Kidney epithelial cell (primary cell): ENCODE results near the gene VPS13C. TPM values are rescaled to one million over a fixed set of nuclear protein-coding genes. Genes with fewer than 3 reads are reported as not detected.

Source experiments
- DNase-seq: peaks from one replicate; pipeline ENCODE4 v3.0.0-alpha.2; 2010; ENCODE audit warnings: low read depth
- H3K27me3 ChIP-seq: 2 replicates; pipeline ENCODE4 v1.6.0; 2011; ENCODE audit warnings: low read length; ENCODE audit not compliant: control insufficient read depth, insufficient read depth
- H3K36me3 ChIP-seq: 2 replicates; pipeline ENCODE4 v1.5.1; 2011; ENCODE audit warnings: low read length; ENCODE audit not compliant: control insufficient read depth, insufficient read depth
- H3K4me3 ChIP-seq: 2 replicates; pipeline ENCODE4 v1.5.1; 2011; ENCODE audit warnings: low read depth, mild to moderate bottlenecking, control low read depth, low read length
- total RNA-seq: library from RNA; depleted of rRNA; stranded (reverse); fragments of >200 nt; gene quantifications from 2 replicates; pipeline ENCODE4 v1.2.3, GENCODE V29; 2015
- TF ChIP-seq, protein P1 (sequence below): IDR thresholded peaks from 2 replicates; pipeline ENCODE4 v1.5.1; 2011; ENCODE audit warnings: mild to moderate bottlenecking, moderate library complexity, low read length, control low read depth, inconsistent platforms; ENCODE audit not compliant: insufficient read depth, poor library complexity, severe bottlenecking

The VPS13C gene
- total RNA-seq, 1 donor from 2014 or later = 48.3 TPM

DNA sequence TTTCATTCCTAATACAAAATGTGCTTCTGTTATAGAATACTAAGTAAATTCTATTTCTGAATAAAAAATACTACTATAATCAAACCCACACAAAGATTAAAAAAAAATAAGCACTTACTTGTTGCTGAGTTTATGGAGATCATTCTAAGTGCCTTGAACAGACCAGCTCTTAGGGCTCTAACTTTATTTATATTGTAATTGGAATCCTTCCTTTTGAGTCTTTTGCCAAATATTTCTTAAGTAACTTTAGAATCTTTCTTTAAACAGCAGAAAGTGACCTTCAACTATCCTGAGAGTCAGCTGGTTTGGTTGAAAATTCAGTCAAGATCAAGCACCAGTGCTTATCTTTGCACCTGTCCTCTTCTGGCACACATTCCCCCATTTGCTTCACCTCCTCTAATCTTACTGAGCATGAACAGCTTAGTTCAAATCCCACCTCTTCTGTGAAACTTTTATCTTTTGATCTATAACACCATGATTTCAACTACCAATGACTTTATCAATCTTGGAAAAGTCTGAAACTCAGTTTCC is 149.3 kb downstream of the VPS13C start:
- DNase-seq = no peak
- TF ChIP-seq, protein P1, sequence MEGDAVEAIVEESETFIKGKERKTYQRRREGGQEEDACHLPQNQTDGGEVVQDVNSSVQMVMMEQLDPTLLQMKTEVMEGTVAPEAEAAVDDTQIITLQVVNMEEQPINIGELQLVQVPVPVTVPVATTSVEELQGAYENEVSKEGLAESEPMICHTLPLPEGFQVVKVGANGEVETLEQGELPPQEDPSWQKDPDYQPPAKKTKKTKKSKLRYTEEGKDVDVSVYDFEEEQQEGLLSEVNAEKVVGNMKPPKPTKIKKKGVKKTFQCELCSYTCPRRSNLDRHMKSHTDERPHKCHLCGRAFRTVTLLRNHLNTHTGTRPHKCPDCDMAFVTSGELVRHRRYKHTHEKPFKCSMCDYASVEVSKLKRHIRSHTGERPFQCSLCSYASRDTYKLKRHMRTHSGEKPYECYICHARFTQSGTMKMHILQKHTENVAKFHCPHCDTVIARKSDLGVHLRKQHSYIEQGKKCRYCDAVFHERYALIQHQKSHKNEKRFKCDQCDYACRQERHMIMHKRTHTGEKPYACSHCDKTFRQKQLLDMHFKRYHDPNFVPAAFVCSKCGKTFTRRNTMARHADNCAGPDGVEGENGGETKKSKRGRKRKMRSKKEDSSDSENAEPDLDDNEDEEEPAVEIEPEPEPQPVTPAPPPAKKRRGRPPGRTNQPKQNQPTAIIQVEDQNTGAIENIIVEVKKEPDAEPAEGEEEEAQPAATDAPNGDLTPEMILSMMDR = no peak
- no peak overlapping the region for H3K4me3 ChIP-seq
- no peaks in the 10 kb centered on the region for H3K36me3 ChIP-seq
- no peaks in the 10 kb centered on the region for H3K27me3 ChIP-seq

DNA sequence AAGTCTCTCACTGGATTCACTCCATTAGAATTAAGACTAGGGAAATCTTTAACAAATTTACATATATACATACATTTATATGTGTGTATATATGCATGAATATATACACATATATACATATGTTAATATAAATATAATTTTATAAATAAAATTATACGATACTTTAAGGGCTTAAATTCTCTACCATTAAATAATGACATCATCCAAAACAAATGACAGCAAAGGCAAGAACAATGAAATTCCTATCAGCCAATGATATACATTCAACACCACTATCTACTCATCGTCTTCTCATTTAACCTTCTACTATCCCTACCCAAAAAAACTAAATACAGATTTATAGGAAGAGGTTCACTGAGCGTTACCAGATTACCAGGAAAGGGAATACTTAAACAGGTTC is 152.0 kb downstream of the VPS13C start:
- Histone ChIP-seq H3K36me3 (no peaks in the 10 kb centered on the region), H3K4me3 (no peak overlapping the region), H3K27me3 (no peaks in the 10 kb centered on the region)
- no peak for DNase-seq
- TF ChIP-seq, protein P1 = no peak

DNA sequence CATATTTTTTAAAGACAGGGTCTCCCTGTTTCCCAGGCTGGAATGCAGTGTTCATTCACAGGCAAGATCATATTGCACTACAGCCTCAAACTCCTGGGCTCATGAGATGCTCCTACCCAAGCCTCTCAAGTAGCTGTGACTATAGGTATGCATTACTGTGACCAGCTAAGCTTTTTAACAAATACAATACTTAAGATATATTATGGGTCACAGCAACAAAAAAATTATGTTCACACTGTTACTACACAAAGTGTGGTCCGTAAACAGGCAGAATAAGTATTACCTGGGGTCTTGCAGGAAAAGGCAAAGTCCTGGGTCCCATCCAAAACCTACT is 152.5 kb downstream of the VPS13C start:
- TF ChIP-seq, protein P1 = no peak
- H3K36me3 ChIP-seq = no peaks in the 10 kb centered on the region
- DNase-seq = no peak

DNA sequence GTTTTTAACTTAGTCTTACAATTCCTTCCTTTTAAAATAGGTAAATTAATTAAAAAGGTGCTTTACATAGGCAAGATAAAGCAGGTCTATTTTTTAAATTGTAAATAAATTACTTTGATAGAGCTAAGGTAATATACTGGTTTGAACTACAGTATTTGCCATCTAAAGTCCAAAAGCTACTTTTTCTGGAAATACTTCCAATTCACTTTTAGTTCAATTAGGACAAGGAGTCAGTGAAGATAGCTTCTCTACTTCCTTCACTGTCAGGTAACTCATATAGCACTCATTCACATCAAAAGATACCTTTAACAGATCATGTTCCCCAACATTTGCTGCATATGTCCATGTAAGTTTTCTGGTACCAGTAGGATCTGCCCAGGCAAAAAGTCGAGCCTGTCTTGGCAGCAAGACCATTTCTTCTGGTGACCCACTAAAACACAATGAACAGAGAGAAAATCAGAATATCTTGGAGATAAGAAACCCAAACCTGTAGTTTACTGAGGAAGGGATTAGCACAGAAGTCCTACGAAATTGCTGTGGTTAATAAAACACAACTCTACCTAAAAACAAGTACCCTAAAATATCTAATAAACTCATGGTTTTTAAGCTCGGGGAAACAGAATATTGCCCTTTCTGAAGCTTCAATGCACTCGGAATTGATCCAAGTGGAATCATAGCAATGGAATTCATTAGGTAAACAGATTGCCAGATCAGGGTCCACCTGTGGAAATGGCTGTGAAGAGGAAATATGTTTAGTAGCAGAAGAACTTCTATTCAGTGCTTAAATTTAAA is 153.1 kb downstream of the VPS13C start:
- TF ChIP-seq, protein P1 = no peak
- no peak overlapping the region for H3K4me3 ChIP-seq
- no peaks in the 10 kb centered on the region for H3K27me3 ChIP-seq
- no peaks in the 10 kb centered on the region for H3K36me3 ChIP-seq
- no peak for DNase-seq

More for the DNA sequence above, 152.5 kb downstream of the VPS13C start:
- Histone ChIP-seq H3K4me3 (no peak overlapping the region), H3K27me3 (no peaks in the 10 kb centered on the region)

DNA sequence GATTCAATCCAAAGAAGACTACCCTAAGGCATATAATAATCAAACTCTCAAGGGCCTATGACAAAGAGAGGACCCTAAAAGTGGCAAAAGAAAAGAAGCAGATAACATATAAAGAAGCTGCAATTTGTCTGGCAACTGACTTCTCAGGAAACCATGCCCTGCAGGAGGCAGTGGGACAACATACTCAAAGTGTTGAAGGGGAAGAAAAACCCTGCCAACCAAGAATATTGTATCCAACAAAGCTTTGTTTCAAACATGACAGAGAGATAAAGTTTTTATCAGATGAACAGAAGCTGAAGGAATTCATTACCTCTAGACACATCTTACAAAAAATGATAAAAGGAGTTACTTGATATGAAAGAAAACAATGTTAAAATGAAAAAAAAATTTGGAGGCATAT is 167.1 kb downstream of the VPS13C start:
- H3K36me3 ChIP-seq = no peaks in the 10 kb centered on the region
- no peaks in the 10 kb centered on the region for H3K27me3 ChIP-seq
- DNase-seq = no peak
- TF ChIP-seq, protein P1 = no peak
- no peak overlapping the region for H3K4me3 ChIP-seq

DNA sequence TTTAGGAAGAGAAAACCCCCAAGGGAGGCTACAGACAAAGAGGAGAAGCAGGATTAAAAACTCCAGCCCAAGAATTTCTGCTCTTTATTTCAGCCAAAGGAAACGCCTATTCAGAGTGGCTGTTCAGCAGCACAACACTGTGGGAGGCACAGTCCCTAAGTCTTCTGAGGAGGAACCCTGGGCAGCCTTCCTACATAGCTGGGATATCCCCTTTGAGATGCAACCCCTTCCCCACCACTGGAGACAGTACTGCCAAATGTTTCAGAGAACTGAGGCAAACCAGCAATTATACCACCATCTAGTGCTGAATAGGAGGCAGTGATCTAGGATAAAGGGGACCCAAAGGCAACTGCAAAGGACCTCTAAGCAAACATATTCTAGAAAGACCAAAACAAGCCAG is 168.1 kb downstream of the VPS13C start:
- no peak overlapping the region for H3K4me3 ChIP-seq
- no peak for DNase-seq
- H3K36me3 ChIP-seq = no peaks in the 10 kb centered on the region
- no peaks in the 10 kb centered on the region for H3K27me3 ChIP-seq
- TF ChIP-seq, protein P1 = no peak
